IMR-90 (cell line): ENCODE data around the gene PNPLA2. TPM values are rescaled to one million over a fixed set of nuclear protein-coding genes. Genes with fewer than 3 reads are reported as not detected.

Source experiments
- CTCF ChIP-seq: conservative IDR thresholded peaks from 2 replicates; pipeline ENCODE4 v1.5.1; 2012; ENCODE audit warnings: mild to moderate bottlenecking, low read depth, low read length, improper control_type of control experiment
- MXI1 ChIP-seq: IDR thresholded peaks from 2 replicates; pipeline ENCODE4 v1.6.1; 2012; ENCODE audit warnings: low read depth, mild to moderate bottlenecking, low read length, moderate library complexity, borderline replicate concordance
- POLR2A ChIP-seq: IDR thresholded peaks from 2 replicates; pipeline ENCODE4 v1.6.1; 2012; ENCODE audit warnings: mild to moderate bottlenecking, low read depth, low read length
- RAD21 ChIP-seq: IDR thresholded peaks from 2 replicates; pipeline ENCODE4 v1.6.1; 2012; ENCODE audit warnings: low read length, improper control_type of control experiment
- RCOR1 ChIP-seq: IDR thresholded peaks from 2 replicates; pipeline ENCODE4 v1.6.1; 2012; ENCODE audit warnings: mild to moderate bottlenecking, low read length, improper control_type of control experiment; ENCODE audit not compliant: insufficient replicate concordance
- polyA plus RNA-seq, 3 experiments: library from polyadenylated mRNA; depleted of rRNA; stranded (reverse); fragments of >200 nt; gene quantifications; 2 replicates each; pipeline ENCODE4 v1.2.3, GENCODE V29; 2012; ENCODE audit warnings: low replicate concordance in 1 of 3
- total RNA-seq: library from RNA; depleted of rRNA; stranded (reverse); fragments of >200 nt; gene quantifications from 2 replicates; pipeline ENCODE4 v1.2.3, GENCODE V29; 2012

Gene PNPLA2
- total and polyA plus RNA-seq, 2 of the 4 experiments (the other 2 are of a cell fraction): 7.0 to 94.3 TPM

GRCh38 chr11:797296-798092, 21.2 kb upstream of the PNPLA2 start (continued):
- TF ChIP-seq CTCF (no peak), POLR2A (no peak; the same call in 1 of the 2 replicates), RCOR1 (no peak), RAD21 (no peak), MXI1 (peak; percentile 94; the same call in 1 of the 2 replicates)
